Epidermal melanocyte (primary cell): ENCODE results near the gene FHOD1.

Experiments used
- DNase-seq: peaks from one replicate; pipeline ENCODE4 v3.0.0; 2011; ENCODE audit warnings: low spot score; ENCODE audit not compliant: insufficient read length

FHOD1 gene

GRCh38 chr16:67191995-67192681, 55.1 kb downstream of the FHOD1 start, which contains the start of gene E2F4:
E2F4 (plus strand) TSS chr16:67192155; CDS start chr16:67192228, 73 bp downstream.
- DNase-seq = peak; percentile 97

GRCh38 chr16:67191411-67191994, 55.8 kb downstream of the FHOD1 start:
- DNase-seq = no peak

- no peak for DNase-seq
These were observed 56.6 kb downstream of the FHOD1 start for GRCh38 chr16:67190448-67191399.

GRCh38 chr16:67190041-67190440, 57.2 kb downstream of the FHOD1 start, which contains the start of gene EXOC3L1:
EXOC3L1 (minus strand) TSS chr16:67190136; CDS start chr16:67189676, 460 bp downstream.
- DNase-seq = no peak

GRCh38 chr16:67188798-67189197, 58.5 kb downstream of the FHOD1 start:
- no peak for DNase-seq

- DNase-seq = no peak
These were observed 59.0 kb downstream of the FHOD1 start for GRCh38 chr16:67188323-67188722.

GRCh38 chr16:67187175-67187890, 59.9 kb downstream of the FHOD1 start:
- no peak for DNase-seq

GRCh38 chr16:67186550-67186950, 60.7 kb downstream of the FHOD1 start:
- DNase-seq = no peak

GRCh38 chr16:67185651-67186134, 61.6 kb downstream of the FHOD1 start:
- DNase-seq = no peak

- DNase-seq = peak; percentile 76
These were observed 62.2 kb downstream of the FHOD1 start for GRCh38 chr16:67184995-67185650.

GRCh38 chr16:67184453-67184994, 62.8 kb downstream of the FHOD1 start:
- DNase-seq = no peak

- DNase-seq = peak; percentile 100
These were observed 63.4 kb downstream of the FHOD1 start, which contains the start of gene MATCAP1 for GRCh38 chr16:67183627-67184452. MATCAP1 (minus strand) TSS chr16:67183963; CDS start chr16:67180610, 3,353 bp downstream.

GRCh38 chr16:67183284-67183626, 64.0 kb downstream of the FHOD1 start:
- no peak for DNase-seq

GRCh38 chr16:67182288-67182687, 65.0 kb downstream of the FHOD1 start:
- no peak for DNase-seq

GRCh38 chr16:67181346-67181745, 65.9 kb downstream of the FHOD1 start:
- DNase-seq = no peak

- DNase-seq = no peak
These were observed 67.1 kb downstream of the FHOD1 start for GRCh38 chr16:67180166-67180565.

- DNase-seq = no peak
These were observed 67.7 kb downstream of the FHOD1 start for GRCh38 chr16:67179421-67180080.
